T-cell (primary cell): ENCODE measurements around the gene MUC5B. TPM values are rescaled to one million over a fixed set of nuclear protein-coding genes. Genes with fewer than 3 reads are reported as not detected.
"Not testable (repeated sequence)": the region's sequence is repeated elsewhere in the genome, so short reads cannot be mapped to it uniquely, and the experiment has no call there.

Experiments
- ATAC-seq, 4 experiments: fragments of 200-7000 bp in 3 of 4; fragments of 150-1000 bp in 1 of 4; cut with Tn5 transposase; replicated peaks in 1 of 4; 1 replicate in 3 of 4; 2 replicates in 1 of 4; pipeline ENCODE4 v1.10.0; 2021; ENCODE audit warnings: moderate library complexity in 3 of 4, mild to moderate bottlenecking in 2 of 4, moderate number of reproducible peaks in 1 of 4
- CTCF ChIA-PET, 2 donors: fragments of 300-600 bp; sonication (Branson Sonifier 250); formaldehyde crosslinking; loops; one replicate each; lab custom pipeline; 2022; ENCODE audit warnings: antibody characterized with exemption in 2 of 2; lab: Charles Lee
- POLR2A ChIA-PET, 2 donors: fragments of 300-600 bp; sonication (Branson Sonifier 250); formaldehyde crosslinking; loops; one replicate each; lab custom pipeline; 2022; ENCODE audit warnings: antibody characterized with exemption in 2 of 2; lab: Charles Lee
- DNase-seq, 35 experiments: peaks; one replicate each; pipeline versions ENCODE4 v3.0.0 to v3.0.0-alpha.2; 2013 to 2023
- H3K27ac ChIP-seq: one replicate; pipeline ENCODE4 v1.5.1; 2013; ENCODE audit warnings: low read length
- H3K27me3 ChIP-seq, 2 experiments: replicated peaks in 1 of 2; 1 replicate in 1 of 2; 2 replicates in 1 of 2; pipeline versions ENCODE4 v1.6.1 to v1.7.0; 2013; ENCODE audit warnings: low read length in 1 of 2, mixed read lengths in 1 of 2; ENCODE audit not compliant: control insufficient read depth in 2 of 2, insufficient read depth in 2 of 2; ENCODE audit errors: extremely low read depth in 1 of 2
- H3K36me3 ChIP-seq, 2 donors: 1 replicate in 1 of 2; 2 replicates in 1 of 2; pipeline versions ENCODE4 v1.6.1 to v1.7.0; 2013; ENCODE audit warnings: low read length in 1 of 2; ENCODE audit not compliant: control insufficient read depth in 2 of 2, insufficient read depth in 1 of 2; ENCODE audit errors: extremely low read depth in 1 of 2
- H3K4me1 ChIP-seq, 2 experiments: 1 replicate in 1 of 2; 2 replicates in 1 of 2; pipeline versions ENCODE4 v1.6.1 to v1.7.0; 2013; ENCODE audit warnings: low read length in 2 of 2, mixed read lengths in 1 of 2; ENCODE audit not compliant: insufficient read depth in 2 of 2, control insufficient read depth in 1 of 2; ENCODE audit errors: extremely low read depth in 1 of 2
- H3K4me3 ChIP-seq, 2 donors: 1 replicate in 1 of 2; 2 replicates in 1 of 2; pipeline versions ENCODE4 v1.5.1 to v1.7.0; 2013; ENCODE audit warnings: mild to moderate bottlenecking in 2 of 2, low read length in 1 of 2, moderate library complexity in 1 of 2; ENCODE audit not compliant: control insufficient read depth in 1 of 2; ENCODE audit errors: extremely low read depth in 1 of 2
- H3K9me3 ChIP-seq: 2 replicates; pipeline ENCODE4 v1.7.0; 2013
- H3K27ac Mint-ChIP-seq, 2 donors: one replicate each; pipeline ENCODE4 v1.8.0; 2020 to 2021; ENCODE audit warnings: mild to moderate bottlenecking in 2 of 2, mixed read lengths in 2 of 2
- H3K27me3 Mint-ChIP-seq, 2 donors: one replicate each; pipeline ENCODE4 v1.8.0; 2021 to 2022; ENCODE audit warnings: mixed read lengths in 2 of 2
- H3K36me3 Mint-ChIP-seq: one replicate; pipeline ENCODE4 v1.8.0; 2021; ENCODE audit warnings: mixed read lengths
- H3K4me1 Mint-ChIP-seq, 3 donors: one replicate each; pipeline ENCODE4 v1.8.0; 2020 to 2022; ENCODE audit warnings: mixed read lengths in 3 of 3, mild to moderate bottlenecking in 1 of 3
- H3K4me3 Mint-ChIP-seq, 3 donors: one replicate each; pipeline ENCODE4 v1.8.0; 2020 to 2022; ENCODE audit warnings: mild to moderate bottlenecking in 3 of 3, mixed read lengths in 3 of 3, moderate library complexity in 3 of 3
- H3K9me3 Mint-ChIP-seq, 3 donors: one replicate each; pipeline ENCODE4 v1.8.0; 2020 to 2022; ENCODE audit warnings: mixed read lengths in 3 of 3
- WGBS: methylation state at CpG from one replicate; pipeline ENCODE4 v1.1.5; 2013; ENCODE audit warnings: missing lambda C conversion rate; ENCODE audit not compliant: insufficient coverage; 5-methylcytosine and 5-hydroxymethylcytosine counted together
- total RNA-seq, 35 experiments: library from RNA in 6 of 35; stranded (reverse) in 6 of 35; fragments of 120-200 nt in 1 of 35; gene quantifications; one replicate each; pipeline versions ENCODE4 v1.2.1 to v1.2.4 and lab custom pipeline; 2013 to 2026

MUC5B gene
- total RNA-seq, 5 donors from 2014 or later (not counting 1 experiment from before 2014, with no cell fraction given): 1.8 to 4.0 (median 3.6) TPM; not detected in 2

DNA sequence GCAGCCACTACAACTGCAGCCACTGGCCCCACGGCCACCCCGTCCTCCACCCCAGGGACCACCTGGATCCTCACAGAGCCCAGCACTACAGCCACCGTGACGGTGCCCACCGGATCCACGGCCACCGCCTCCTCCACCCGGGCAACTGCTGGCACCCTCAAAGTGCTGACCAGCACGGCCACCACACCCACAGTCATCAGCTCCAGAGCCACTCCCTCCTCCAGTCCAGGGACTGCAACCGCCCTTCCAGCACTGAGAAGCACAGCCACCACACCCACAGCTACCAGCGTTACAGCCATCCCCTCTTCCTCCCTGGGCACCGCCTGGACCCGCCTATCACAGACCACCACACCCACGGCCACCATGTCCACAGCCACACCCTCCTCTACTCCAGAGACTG, 23.4 kb downstream of the MUC5B start:
- H3K9me3 ChIP-seq, H3K27me3 ChIP-seq, H3K4me3 Mint-ChIP-seq, POLR2A ChIA-PET, H3K27ac ChIP-seq, H3K27me3 Mint-ChIP-seq, ATAC-seq, DNase-seq, H3K4me1 Mint-ChIP-seq, H3K9me3 Mint-ChIP-seq, H3K4me1 ChIP-seq, H3K36me3 Mint-ChIP-seq, H3K27ac Mint-ChIP-seq, H3K4me3 ChIP-seq, H3K36me3 ChIP-seq, CTCF ChIA-PET: not testable (repeated sequence)
- WGBS: 86% methylated on average over 11 of the region's 14 CpGs

DNA sequence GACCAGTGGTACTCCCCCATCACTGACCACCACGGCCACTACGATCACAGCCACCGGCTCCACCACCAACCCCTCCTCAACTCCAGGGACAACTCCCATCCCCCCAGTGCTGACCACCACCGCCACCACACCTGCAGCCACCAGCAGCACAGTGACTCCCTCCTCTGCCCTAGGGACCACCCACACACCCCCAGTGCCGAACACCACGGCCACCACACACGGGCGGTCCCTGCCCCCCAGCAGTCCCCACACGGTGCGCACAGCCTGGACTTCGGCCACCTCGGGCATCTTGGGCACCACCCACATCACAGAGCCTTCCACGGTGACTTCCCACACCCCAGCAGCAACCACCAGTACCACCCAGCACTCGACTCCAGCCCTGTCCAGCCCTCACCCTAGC, 24.2 kb downstream of the MUC5B start:
- H3K4me3 ChIP-seq, H3K27me3 Mint-ChIP-seq, H3K9me3 Mint-ChIP-seq, DNase-seq, H3K27ac Mint-ChIP-seq, POLR2A ChIA-PET, ATAC-seq, H3K27ac ChIP-seq, H3K4me1 Mint-ChIP-seq, CTCF ChIA-PET, H3K4me3 Mint-ChIP-seq, H3K9me3 ChIP-seq, H3K36me3 Mint-ChIP-seq, H3K36me3 ChIP-seq, H3K27me3 ChIP-seq, H3K4me1 ChIP-seq: not testable (repeated sequence)
- 99% methylated on average over 8 of the region's 14 CpGs for WGBS

GRCh38 chr11:1248951-1249350, 26.1 kb downstream of the MUC5B start:
- H3K27ac Mint-ChIP-seq, H3K9me3 ChIP-seq, H3K36me3 Mint-ChIP-seq, H3K4me1 ChIP-seq, POLR2A ChIA-PET, CTCF ChIA-PET, ATAC-seq, H3K4me1 Mint-ChIP-seq, H3K27ac ChIP-seq, H3K27me3 ChIP-seq, H3K4me3 ChIP-seq, H3K27me3 Mint-ChIP-seq, H3K9me3 Mint-ChIP-seq, H3K4me3 Mint-ChIP-seq, DNase-seq, H3K36me3 ChIP-seq: not testable (repeated sequence)
- WGBS: no CpG with 5 or more reads among the region's 18 CpGs

DNA sequence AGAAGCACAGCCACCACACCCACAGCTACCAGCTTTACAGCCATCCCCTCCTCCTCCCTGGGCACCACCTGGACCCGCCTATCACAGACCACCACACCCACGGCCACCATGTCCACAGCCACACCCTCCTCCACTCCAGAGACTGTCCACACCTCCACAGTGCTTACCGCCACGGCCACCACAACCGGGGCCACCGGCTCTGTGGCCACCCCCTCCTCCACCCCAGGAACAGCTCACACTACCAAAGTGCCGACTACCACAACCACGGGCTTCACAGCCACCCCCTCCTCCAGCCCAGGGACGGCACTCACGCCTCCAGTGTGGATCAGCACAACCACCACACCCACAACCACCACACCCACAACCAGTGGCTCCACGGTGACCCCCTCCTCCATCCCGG, 27.5 kb downstream of the MUC5B start:
- H3K27me3 Mint-ChIP-seq, CTCF ChIA-PET, H3K4me1 Mint-ChIP-seq, H3K27ac Mint-ChIP-seq, H3K9me3 ChIP-seq, H3K4me1 ChIP-seq, H3K4me3 ChIP-seq, H3K4me3 Mint-ChIP-seq, ATAC-seq, H3K9me3 Mint-ChIP-seq, DNase-seq, H3K27ac ChIP-seq, H3K36me3 ChIP-seq, POLR2A ChIA-PET, H3K36me3 Mint-ChIP-seq, H3K27me3 ChIP-seq: not testable (repeated sequence)
- 82% methylated on average over 2 of the region's 12 CpGs for WGBS

- Histone ChIP-seq H3K9me3 (no peaks in the 10 kb centered on the region), H3K4me1 (no peaks in the 10 kb centered on the region), H3K27ac (no peak overlapping the region), H3K4me3 (no peak overlapping the region), H3K27me3 (no peaks in the 10 kb centered on the region), H3K36me3 (no peaks in the 10 kb centered on the region)
- POLR2A ChIA-PET: no interaction called here
- H3K4me3 Mint-ChIP-seq: no peak overlapping the region
- CTCF ChIA-PET: interaction anchor here in 1 of 2 donors (0.6 kb wide), 1 partner anchor 18 kb away, joined by 3 read pairs; no protein-coding TSS in a partner anchor
- DNase-seq: no peak
- ATAC-seq: no peak
- WGBS: 98% methylated on average over 16 of the region's 16 CpGs
- H3K9me3 Mint-ChIP-seq: no peaks in the 10 kb centered on the region
- no peaks in the 10 kb centered on the region for H3K36me3 Mint-ChIP-seq
- no peak overlapping the region for H3K27ac Mint-ChIP-seq
- H3K27me3 Mint-ChIP-seq: no peaks in the 10 kb centered on the region
- H3K4me1 Mint-ChIP-seq: no peaks in the 10 kb centered on the region
Measured at GRCh38 chr11:1251236-1251770, 28.4 kb downstream of the MUC5B start.

- POLR2A ChIA-PET: no interaction called here
- Mint-ChIP-seq H3K27ac (no peak overlapping the region), H3K4me3 (no peak overlapping the region)
Measured at GRCh38 chr11:1252371-1253102, 29.7 kb downstream of the MUC5B start.

More at GRCh38 chr11:1252371-1253102, 29.7 kb downstream of the MUC5B start:
- Histone ChIP-seq H3K4me1 (no peaks in the 10 kb centered on the region), H3K9me3 (no peaks in the 10 kb centered on the region), H3K36me3 (no peaks in the 10 kb centered on the region), H3K27ac (no peak overlapping the region), H3K27me3 (peaks cover 0 to 7% of the 10 kb centered on the region in 2 experiments), H3K4me3 (no peak overlapping the region)
- ATAC-seq: no peak
- Mint-ChIP-seq H3K9me3 (no peaks in the 10 kb centered on the region), H3K27me3 (no peaks in the 10 kb centered on the region), H3K4me1 (no peaks in the 10 kb centered on the region), H3K36me3 (no peaks in the 10 kb centered on the region)
- whole genome bisulfite sequencing: 93% methylated on average over 29 of the region's 38 CpGs
- DNase-seq: no peak
- CTCF ChIA-PET: no interaction called here
